RCC 7860 (cell line): Measurements from ENCODE around the gene MARCHF10.
A peak's percentile ranks its signal among the peaks of the same experiment; 100 is the strongest.
"Not testable (repeated sequence)": the region's sequence is repeated elsewhere in the genome, so short reads cannot be mapped to it uniquely, and the experiment has no call there.

ENCODE experiments used
- DNase-seq: peaks from one replicate; pipeline ENCODE4 v3.0.0-alpha.2; 2015; ENCODE audit warnings: low spot score
- FAIRE-seq: peaks from 2 replicates; lab custom pipeline; 2012; peaks lifted over from hg19 to GRCh38; lab: Jason Lieb, UNC

Gene MARCHF10

GRCh38 chr17:62791235-62791734, 16.8 kb downstream of the MARCHF10 start:
- peak; percentile 75 for DNase-seq
- FAIRE-seq, result peak; percentile 91

GRCh38 chr17:62790564-62790986, 17.5 kb downstream of the MARCHF10 start:
- DNase-seq (peak; percentile 69), FAIRE-seq (no peak)

GRCh38 chr17:62787366-62787765, 20.7 kb downstream of the MARCHF10 start:
- DNase-seq (no peak), FAIRE-seq (no peak)

- DNase-seq (no peak), FAIRE-seq (no peak)
Observed at GRCh38 chr17:62786646-62787045, 21.5 kb downstream of the MARCHF10 start.

GRCh38 chr17:62785983-62786382, 22.1 kb downstream of the MARCHF10 start:
- DNase-seq, FAIRE-seq: not testable (repeated sequence)

- no peak for FAIRE-seq
- no peak for DNase-seq
Observed at GRCh38 chr17:62782730-62783270, 25.3 kb downstream of the MARCHF10 start.

- DNase-seq, result no peak
Observed at GRCh38 chr17:62781831-62782251, 26.3 kb downstream of the MARCHF10 start.

GRCh38 chr17:62781356-62781755, 26.8 kb downstream of the MARCHF10 start:
- FAIRE-seq, result no peak

More at GRCh38 chr17:62781831-62782251, 26.3 kb downstream of the MARCHF10 start:
- FAIRE-seq, result no peak

GRCh38 chr17:62780951-62781350, 27.2 kb downstream of the MARCHF10 start:
- FAIRE-seq (no peak), DNase-seq (no peak)

More at GRCh38 chr17:62781356-62781755, 26.8 kb downstream of the MARCHF10 start:
- no peak for DNase-seq

- FAIRE-seq, result no peak
- no peak for DNase-seq
Observed at GRCh38 chr17:62780269-62780668, 27.8 kb downstream of the MARCHF10 start.

GRCh38 chr17:62778990-62779681, 29.0 kb downstream of the MARCHF10 start:
- DNase-seq (peak; percentile 87), FAIRE-seq (peak; percentile 81)

GRCh38 chr17:62775876-62776275, 32.2 kb downstream of the MARCHF10 start:
- no peak for DNase-seq
- FAIRE-seq, result no peak

- FAIRE-seq (no peak), DNase-seq (no peak)
Observed at GRCh38 chr17:62774338-62774737, 33.8 kb downstream of the MARCHF10 start.

GRCh38 chr17:62767997-62768396, 40.1 kb downstream of the MARCHF10 start:
- no peak for FAIRE-seq
- DNase-seq, result no peak

GRCh38 chr17:62765351-62765750, 42.8 kb downstream of the MARCHF10 start:
- FAIRE-seq (no peak), DNase-seq (no peak)

- no peak for DNase-seq
- FAIRE-seq, result no peak
Observed at GRCh38 chr17:62763891-62764600, 44.1 kb downstream of the MARCHF10 start.

- FAIRE-seq, result no peak
- DNase-seq, result no peak
Observed at GRCh38 chr17:62761884-62762283, 46.2 kb downstream of the MARCHF10 start.

GRCh38 chr17:62760945-62761267, 47.2 kb downstream of the MARCHF10 start:
- FAIRE-seq (no peak), DNase-seq (no peak)

- FAIRE-seq (no peak), DNase-seq (no peak)
Observed at GRCh38 chr17:62760059-62760944, 47.8 kb downstream of the MARCHF10 start.

GRCh38 chr17:62757500-62757951, 50.6 kb downstream of the MARCHF10 start:
- FAIRE-seq, result no peak
- no peak for DNase-seq

GRCh38 chr17:62756198-62756597, 51.9 kb downstream of the MARCHF10 start:
- DNase-seq, result no peak
- no peak for FAIRE-seq
